Measurements from ENCODE around the gene TNNT2.
A peak's percentile ranks its signal among the peaks of the same experiment; 100 is the strongest.

TNNT2 gene

DNA sequence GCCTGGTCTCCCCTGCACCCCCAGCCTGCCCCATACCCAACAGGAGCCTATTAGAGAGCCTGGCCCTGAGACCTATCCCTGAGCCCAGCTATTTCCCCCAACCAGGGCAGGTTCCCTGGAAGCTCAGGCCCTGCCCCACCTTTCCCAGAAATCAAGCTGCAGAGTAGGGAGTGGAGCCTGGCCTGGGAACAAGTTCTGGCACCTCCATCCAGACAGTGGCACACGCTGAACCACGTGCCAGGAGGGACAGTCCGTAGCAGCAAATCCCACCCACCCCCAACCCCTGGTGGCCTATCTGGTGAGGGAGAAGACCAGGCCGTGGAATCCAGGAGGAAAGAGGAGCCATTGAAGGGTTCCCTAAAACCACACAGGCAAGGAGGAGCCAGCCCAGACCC is 22.6 kb downstream of the TNNT2 start:
- no peak for DNase-seq

GRCh38 chr1:201354151-201354900 is 23.2 kb downstream of the TNNT2 start:
- DNase-seq = no peak

DNA sequence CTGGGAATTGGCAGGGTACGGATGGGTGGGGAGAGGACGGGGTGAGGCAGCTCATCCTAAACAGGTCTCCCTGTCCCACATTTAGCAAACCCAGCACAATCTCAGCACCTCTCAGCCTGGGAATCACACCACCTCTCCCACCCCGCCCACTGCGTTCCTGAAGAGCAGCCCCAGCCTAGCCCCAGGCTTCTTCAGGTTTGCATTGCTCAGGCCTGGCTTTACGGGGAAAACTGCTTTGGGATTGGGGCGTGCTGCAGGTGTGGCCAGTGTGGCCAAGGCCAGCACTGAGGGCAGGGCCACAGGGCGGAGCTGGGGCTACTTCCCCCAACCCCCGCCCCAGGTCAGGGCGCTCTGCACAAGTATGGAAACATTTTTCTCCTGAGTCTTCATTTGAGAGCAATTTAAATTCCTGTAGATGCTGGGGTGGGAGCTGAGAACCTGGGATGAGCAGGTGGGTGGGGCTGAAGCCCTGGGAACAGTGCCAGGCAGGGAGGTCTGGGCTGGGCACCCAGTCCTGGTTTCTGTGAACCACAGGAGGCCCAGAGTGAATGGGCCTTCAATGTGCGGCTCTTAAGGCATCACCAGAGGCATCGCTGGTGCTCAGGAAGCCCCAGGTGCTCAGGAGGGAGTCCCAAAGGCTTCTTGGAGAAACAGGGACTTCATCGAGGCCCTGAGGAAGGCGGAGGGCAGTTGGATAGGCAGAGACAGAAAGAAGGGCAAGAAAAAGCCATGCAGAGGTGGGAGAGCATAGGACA is 24.1 kb downstream of the TNNT2 start:
- DNase-seq = no peak

- no peak for DNase-seq
These were observed 25.9 kb downstream of the TNNT2 start for GRCh38 chr1:201351617-201352016.

- DNase-seq = no peak
These were observed 26.6 kb downstream of the TNNT2 start for GRCh38 chr1:201350884-201351283.

DNA sequence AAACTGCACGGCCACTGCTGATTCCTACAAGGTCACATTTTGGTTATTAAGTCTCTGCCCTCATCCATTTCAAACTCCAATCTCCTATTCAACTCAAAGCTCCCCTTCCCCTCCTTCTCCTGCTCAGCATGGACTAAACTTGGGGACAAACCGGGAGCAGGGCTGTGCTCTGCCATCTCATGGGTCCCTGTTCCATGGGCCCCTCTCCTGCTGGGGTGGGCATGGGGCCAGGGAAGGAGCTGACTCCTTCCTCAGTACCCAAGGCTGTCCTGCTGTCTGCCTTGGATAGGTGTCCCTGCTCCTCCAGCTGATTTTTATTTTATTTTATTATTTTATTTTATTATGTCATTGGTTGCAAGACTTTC is 27.1 kb downstream of the TNNT2 start:
- no peak for DNase-seq

- DNase-seq = no peak
These were observed 28.4 kb downstream of the TNNT2 start for GRCh38 chr1:201349092-201349491.

DNA sequence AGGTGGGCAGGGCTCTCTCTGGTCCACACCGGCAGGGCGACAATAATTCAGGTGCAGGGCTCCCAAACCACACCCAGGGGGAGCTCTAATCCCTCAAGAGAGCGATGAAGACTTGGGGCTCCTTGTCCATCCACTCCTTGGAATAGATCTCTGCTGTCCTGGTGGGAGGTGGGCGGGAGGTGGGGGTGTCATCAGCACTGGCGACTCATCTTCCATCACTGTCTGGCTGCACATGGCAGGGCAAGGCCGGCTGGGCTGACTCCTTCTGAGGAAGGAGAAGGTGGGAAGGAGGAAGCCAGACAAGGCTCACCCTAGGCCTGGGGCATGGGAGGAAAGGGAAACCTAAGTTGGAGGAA is 29.3 kb downstream of the TNNT2 start:
- peak; percentile 33 to 73 for DNase-seq

DNA sequence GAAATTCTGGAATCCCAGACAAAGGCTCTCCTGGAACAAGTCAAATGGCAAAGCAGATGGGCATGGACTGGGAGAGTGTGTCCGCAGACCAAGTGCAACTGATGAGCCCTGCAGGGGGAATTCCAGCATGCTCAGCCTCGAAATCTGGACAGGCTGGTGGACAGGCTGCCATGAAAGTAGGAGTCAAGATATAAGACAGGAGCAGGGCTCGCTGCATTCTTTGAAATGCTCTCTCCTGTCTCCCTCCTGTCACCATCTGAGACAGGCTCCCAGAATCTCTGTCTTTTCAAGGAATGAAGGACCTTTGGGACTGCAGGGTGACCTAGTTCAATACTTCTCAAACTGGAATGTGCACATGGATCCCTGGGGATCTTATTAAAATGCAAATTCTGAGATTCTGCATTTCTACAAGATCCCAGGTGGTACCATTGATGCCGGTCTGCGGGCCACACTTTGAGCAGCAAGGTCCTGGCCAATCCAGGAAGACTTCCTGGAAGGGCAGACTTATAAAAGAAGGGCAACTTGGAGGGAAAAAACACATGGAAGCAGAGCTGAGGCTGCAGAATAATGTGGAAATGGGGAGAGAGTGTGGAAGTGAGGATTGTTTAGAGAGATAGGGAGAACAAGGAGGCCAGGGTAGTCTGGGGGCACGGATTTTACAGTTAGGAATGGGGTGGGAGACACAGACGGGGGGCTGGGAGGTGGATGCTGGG is 29.8 kb downstream of the TNNT2 start:
- no peak for DNase-seq

- DNase-seq = no peak
These were observed 30.5 kb downstream of the TNNT2 start for GRCh38 chr1:201346987-201347386.

DNA sequence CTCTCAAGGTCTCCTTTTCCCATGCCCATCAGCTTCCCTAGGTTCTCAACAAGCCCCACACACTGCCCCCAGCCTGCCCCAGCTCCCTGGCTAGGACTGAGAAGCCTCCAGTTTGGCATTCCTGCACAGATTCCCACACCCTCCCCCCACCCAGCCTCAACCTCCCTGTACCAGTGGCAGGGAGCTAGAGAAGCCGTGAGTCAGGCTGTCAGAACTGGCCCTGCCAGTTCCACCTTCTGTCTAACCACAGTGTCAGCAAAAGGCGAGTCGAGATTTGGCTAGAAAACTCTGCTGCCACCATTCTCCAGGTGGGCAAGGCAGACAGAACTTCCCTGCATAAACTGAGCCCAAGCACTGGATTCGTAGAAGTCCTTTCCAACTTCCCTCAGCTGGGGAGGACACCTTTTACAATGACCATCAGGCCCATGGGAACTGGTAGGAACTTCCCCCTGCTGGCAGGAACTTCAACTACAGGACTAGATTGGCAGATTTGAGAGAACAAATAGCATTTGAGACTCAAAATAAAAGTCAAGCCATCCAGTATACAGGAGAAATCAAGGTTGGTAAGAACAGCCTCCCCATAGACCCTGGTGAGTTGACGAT is 31.0 kb downstream of the TNNT2 start:
- DNase-seq = peak; percentile 24 to 62

- no peak for DNase-seq
These were observed 32.5 kb downstream of the TNNT2 start for GRCh38 chr1:201345081-201345355.

GRCh38 chr1:201344206-201345080 is 33.0 kb downstream of the TNNT2 start:
- no peak for DNase-seq

DNA sequence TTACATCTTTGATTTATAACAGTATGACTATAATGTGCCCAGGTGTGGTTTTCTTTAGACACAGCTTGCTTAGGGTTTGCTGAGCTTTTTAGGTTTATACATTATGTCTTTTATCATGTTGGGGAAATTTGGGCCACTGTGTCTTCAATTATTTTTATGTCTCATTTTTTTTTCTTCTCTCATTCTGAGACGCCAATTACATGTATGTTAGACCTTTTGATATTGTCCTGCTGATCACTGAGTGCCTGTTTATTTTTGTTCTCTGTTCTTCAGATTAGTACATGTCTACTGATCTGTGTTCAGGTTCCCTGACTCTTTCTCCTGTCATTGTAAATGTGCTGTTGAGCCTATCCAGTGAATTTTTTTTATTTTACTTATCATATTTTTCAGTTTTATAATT is 36.1 kb downstream of the TNNT2 start:
- DNase-seq = no peak

GRCh38 chr1:201336711-201337450 is 40.6 kb downstream of the TNNT2 start:
- no peak for DNase-seq

DNA sequence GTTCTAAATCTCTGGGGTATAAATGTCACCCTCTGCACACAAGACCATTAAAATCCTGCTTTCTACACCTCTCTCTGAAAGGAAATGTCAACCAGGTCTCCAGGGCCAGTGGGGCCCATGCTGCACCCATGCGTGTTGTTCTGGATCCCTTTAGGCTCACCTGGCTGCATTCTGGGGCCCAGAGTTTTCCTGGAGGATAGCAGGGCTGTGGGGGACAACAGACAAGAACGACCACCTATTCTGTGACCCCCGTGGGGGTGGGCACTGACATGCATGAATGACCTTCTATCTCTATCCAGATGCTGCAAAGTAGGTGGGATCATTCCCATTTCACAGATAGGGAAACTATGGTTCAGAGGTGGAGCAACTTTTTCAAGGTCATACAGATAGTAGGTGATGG is 41.6 kb downstream of the TNNT2 start:
- no peak for DNase-seq

GRCh38 chr1:201335174-201335870 is 42.2 kb downstream of the TNNT2 start:
- DNase-seq = no peak

- DNase-seq = no peak
These were observed 42.9 kb downstream of the TNNT2 start for GRCh38 chr1:201334325-201335173.

- DNase-seq = no peak
These were observed 44.7 kb downstream of the TNNT2 start for GRCh38 chr1:201332616-201333335.

DNA sequence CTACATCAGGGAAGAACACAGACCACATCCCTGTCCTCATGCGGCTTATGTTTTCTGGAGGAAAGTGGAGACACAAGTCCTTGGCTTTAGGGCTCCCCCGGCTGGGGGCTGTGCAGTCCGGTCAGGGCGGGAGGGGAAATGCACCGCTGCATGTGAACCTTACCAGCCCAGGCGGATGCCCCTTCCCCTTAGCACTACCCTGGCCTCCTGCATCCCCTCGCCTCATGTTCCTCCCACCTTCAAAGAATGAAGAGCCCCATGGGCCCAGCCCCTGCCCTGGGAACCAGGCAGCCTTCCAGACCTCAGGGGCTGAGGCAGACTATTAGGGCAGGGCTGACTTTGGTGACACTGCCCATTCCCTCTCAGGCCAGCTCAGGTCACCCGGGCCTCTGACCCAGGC is 45.5 kb downstream of the TNNT2 start:
- no peak for DNase-seq
